Measurements from ENCODE around the gene ANKRD44.

ANKRD44 gene

GRCh38 chr2:197256547-197257170 lies 53.9 kb downstream of the ANKRD44 start:
- Histone ChIP-seq H3K79me2 (ENCODE audit: insufficient read depth, low read length) (peaks cover 66% of the 10 kb centered on the region), H3K9me2 (replicated peaks; ENCODE audit: low read depth, low read length) (no peaks in the 10 kb centered on the region), H2AFZ (ENCODE audit: low read length) (no peak overlapping the region), H3K9me3 (ENCODE audit: insufficient read depth, low read depth, low read length) (no peaks in the 10 kb centered on the region), H3K4me2 (ENCODE audit: low read depth, low read length, poor library complexity, severe bottlenecking) (peak overlapping the region; percentile 85), H3K4me1 (ENCODE audit: insufficient read depth, low read length, poor library complexity, severe bottlenecking) (peaks cover 53% of the 10 kb centered on the region), H3K36me3 (ENCODE audit: insufficient read depth, low read length) (no peaks in the 10 kb centered on the region), H3K9ac (ENCODE audit: low read depth, low read length, poor library complexity, severe bottlenecking) (peak overlapping the region; percentile 73), H3K4me3 (ENCODE audit: low read length, poor library complexity, severe bottlenecking) (peak overlapping the region; percentile 70), H4K20me1 (ENCODE audit: insufficient read depth, low read length, poor library complexity, severe bottlenecking) (no peaks in the 10 kb centered on the region), H3F3A (ENCODE audit: low read depth) (0 out of 2 replicates have a peak, but pooled peaks cover 3% of the 10 kb centered on the region), H3K27me3 (ENCODE audit: insufficient read depth, low read length, poor library complexity, severe bottlenecking) (no peaks in the 10 kb centered on the region)
- no peak for TF ChIP-seq CTCF (conservative IDR thresholded peaks at IDR 0.05; ENCODE audit: low read length)
- no peak for TF ChIP-seq EZH2phosphoT487 (IDR thresholded peaks at IDR 0.05; ENCODE audit: borderline replicate concordance)

GRCh38 chr2:197256021-197256420 lies 54.6 kb downstream of the ANKRD44 start:
- peak overlapping the region; percentile 29; the same call in 1 of the 2 replicates for H2AFZ ChIP-seq (ENCODE audit: low read length)
- peaks cover 66% of the 10 kb centered on the region for H3K79me2 ChIP-seq (ENCODE audit: insufficient read depth, low read length)

GRCh38 chr2:197255543-197255942 lies 55.0 kb downstream of the ANKRD44 start:
- Histone ChIP-seq H3K9me2 (replicated peaks; ENCODE audit: low read depth, low read length) (no peaks in the 10 kb centered on the region), H3K36me3 (ENCODE audit: insufficient read depth, low read length) (no peaks in the 10 kb centered on the region), H3K79me2 (ENCODE audit: insufficient read depth, low read length) (peaks cover 67% of the 10 kb centered on the region), H3K4me3 (ENCODE audit: low read length, poor library complexity, severe bottlenecking) (peak overlapping the region; percentile 70), H2AFZ (ENCODE audit: low read length) (peak overlapping the region; percentile 29; the same call in 1 of the 2 replicates), H3K4me1 (ENCODE audit: insufficient read depth, low read length, poor library complexity, severe bottlenecking) (peaks cover 50% of the 10 kb centered on the region), H3K27me3 (ENCODE audit: insufficient read depth, low read length, poor library complexity, severe bottlenecking) (no peaks in the 10 kb centered on the region), H3K9me3 (ENCODE audit: insufficient read depth, low read depth, low read length) (no peaks in the 10 kb centered on the region), H3F3A (ENCODE audit: low read depth) (0 out of 2 replicates have a peak, but pooled peaks cover 3% of the 10 kb centered on the region), H4K20me1 (ENCODE audit: insufficient read depth, low read length, poor library complexity, severe bottlenecking) (no peaks in the 10 kb centered on the region), H3K4me2 (ENCODE audit: low read depth, low read length, poor library complexity, severe bottlenecking) (peak overlapping the region; percentile 85), H3K9ac (ENCODE audit: low read depth, low read length, poor library complexity, severe bottlenecking) (peak overlapping the region; percentile 73)
- TF ChIP-seq EZH2phosphoT487 (IDR thresholded peaks at IDR 0.05; ENCODE audit: borderline replicate concordance) (no peak), CTCF (conservative IDR thresholded peaks at IDR 0.05; ENCODE audit: low read length) (no peak)

More at GRCh38 chr2:197256021-197256420, 54.6 kb downstream of the ANKRD44 start:
- Histone ChIP-seq H3K9me3 (ENCODE audit: insufficient read depth, low read depth, low read length) (no peaks in the 10 kb centered on the region), H3F3A (ENCODE audit: low read depth) (0 out of 2 replicates have a peak, but pooled peaks cover 3% of the 10 kb centered on the region), H3K4me3 (ENCODE audit: low read length, poor library complexity, severe bottlenecking) (peak overlapping the region; percentile 70), H3K9me2 (replicated peaks; ENCODE audit: low read depth, low read length) (no peaks in the 10 kb centered on the region), H4K20me1 (ENCODE audit: insufficient read depth, low read length, poor library complexity, severe bottlenecking) (no peaks in the 10 kb centered on the region), H3K36me3 (ENCODE audit: insufficient read depth, low read length) (no peaks in the 10 kb centered on the region), H3K4me1 (ENCODE audit: insufficient read depth, low read length, poor library complexity, severe bottlenecking) (peaks cover 50% of the 10 kb centered on the region), H3K4me2 (ENCODE audit: low read depth, low read length, poor library complexity, severe bottlenecking) (peak overlapping the region; percentile 85), H3K9ac (ENCODE audit: low read depth, low read length, poor library complexity, severe bottlenecking) (peak overlapping the region; percentile 73), H3K27me3 (ENCODE audit: insufficient read depth, low read length, poor library complexity, severe bottlenecking) (no peaks in the 10 kb centered on the region)
- TF ChIP-seq CTCF (conservative IDR thresholded peaks at IDR 0.05; ENCODE audit: low read length) (peak; percentile 34; the same call in 1 of the 2 replicates), EZH2phosphoT487 (IDR thresholded peaks at IDR 0.05; ENCODE audit: borderline replicate concordance) (no peak)
